HepG2 (cell line): ENCODE measurements around the gene SALL4. TPM values are rescaled to one million over a fixed set of nuclear protein-coding genes. Genes with fewer than 3 reads are reported as not detected.

Experiments
- HDAC6 ChIP-seq: fragments of 200-600 bp; sonication (generic); IDR thresholded peaks from 2 replicates; pipeline ENCODE4 v1.7.0; 2017; ENCODE audit warnings: mild to moderate bottlenecking, antibody characterized with exemption, low read length, low read depth
- KAT8 ChIP-seq: IDR thresholded peaks from 2 replicates; pipeline ENCODE4 v1.6.1; 2016; ENCODE audit warnings: missing genetic modification reagents, missing compliant biosample characterization
- MEF2D ChIP-seq: sonication (generic); formaldehyde crosslinking; IDR thresholded peaks from 2 replicates; pipeline ENCODE4 v1.5.1; 2020; ENCODE audit warnings: mild to moderate bottlenecking, missing genetic modification reagents
- NFRKB ChIP-seq: fragments of 450-650 bp; IDR thresholded peaks from 2 replicates; pipeline ENCODE4 v1.6.1; 2017
- PITX1 ChIP-seq: sonication (generic); formaldehyde crosslinking; IDR thresholded peaks from 2 replicates; pipeline ENCODE4 v1.5.1; 2020; ENCODE audit warnings: mild to moderate bottlenecking, missing genetic modification reagents
- ZMYM2 ChIP-seq: sonication (generic); formaldehyde crosslinking; IDR thresholded peaks from 2 replicates; pipeline ENCODE4 v1.8.0; 2022; ENCODE audit warnings: mild to moderate bottlenecking, missing genetic modification reagents
- ZNF333 ChIP-seq: sonication (generic); formaldehyde crosslinking; IDR thresholded peaks from 2 replicates; pipeline ENCODE4 v1.4.0; 2020; ENCODE audit warnings: mild to moderate bottlenecking, missing genetic modification reagents, borderline replicate concordance
- ZNF781 ChIP-seq: sonication (generic); formaldehyde crosslinking; IDR thresholded peaks from 2 replicates; pipeline ENCODE4 v1.5.1; 2020; ENCODE audit warnings: borderline replicate concordance, mild to moderate bottlenecking, missing genetic modification reagents; ENCODE audit errors: not compliant biosample characterization
- ZNF816 ChIP-seq: sonication (generic); formaldehyde crosslinking; IDR thresholded peaks from 2 replicates; pipeline ENCODE4 v1.8.0; 2022; ENCODE audit warnings: missing genetic modification reagents, mild to moderate bottlenecking, borderline replicate concordance
- ZNF883 ChIP-seq: sonication (generic); formaldehyde crosslinking; IDR thresholded peaks from 2 replicates; pipeline ENCODE4 v1.5.1; 2020; ENCODE audit warnings: mild to moderate bottlenecking, missing genetic modification reagents; ENCODE audit errors: not compliant biosample characterization
- polyA plus RNA-seq, 8 experiments: library from polyadenylated mRNA; depleted of rRNA in 3 of 8; stranded (reverse) in 7 of 8; unstranded in 1 of 8; fragments of >200 nt; fragmentation: Illumina TruSeq in 4 of 8; extraction: Trizol in 4 of 8; gene quantifications; 2 replicates each; pipeline versions ENCODE4 v1.2.1 to v1.2.3, GENCODE V29; 2011 to 2016; ENCODE audit warnings: low read depth in 4 of 8, missing spikeins in 1 of 8, mixed read lengths in 1 of 8; ENCODE audit not compliant: insufficient read depth in 1 of 8
- total RNA-seq, 5 experiments: library from RNA; depleted of rRNA; stranded (reverse); fragments of >200 nt; fragmentation: Illumina TruSeq; extraction: Trizol; gene quantifications; 2 replicates each; pipeline ENCODE4 v1.2.3, GENCODE V29; 2016; ENCODE audit warnings: low read depth in 1 of 5
- TF ChIP-seq, protein P1 (sequence below): sonication (generic); formaldehyde crosslinking; conservative IDR thresholded peaks from 2 replicates; pipeline ENCODE4 v1.4.0; 2020; ENCODE audit warnings: mild to moderate bottlenecking, missing genetic modification reagents, moderate library complexity
- TF ChIP-seq, protein P2 (sequence below): IDR thresholded peaks from 2 replicates; pipeline ENCODE4 v1.6.1; 2016; ENCODE audit warnings: missing compliant biosample characterization, missing genetic modification reagents, borderline replicate concordance
- TF ChIP-seq, protein P3 (sequence below): sonication (generic); formaldehyde crosslinking; IDR thresholded peaks from 2 replicates; pipeline ENCODE4 v1.4.0; 2020; ENCODE audit warnings: mild to moderate bottlenecking, low read depth, missing genetic modification reagents
- TF ChIP-seq, protein P4 (sequence below): sonication (generic); formaldehyde crosslinking; IDR thresholded peaks from 2 replicates; pipeline ENCODE4 v1.8.1; 2023; ENCODE audit warnings: mild to moderate bottlenecking, moderate library complexity, missing genetic modification reagents
- TF ChIP-seq, protein P5 (sequence below): sonication (generic); formaldehyde crosslinking; IDR thresholded peaks from 2 replicates; pipeline ENCODE4 v1.4.0; 2020; ENCODE audit warnings: missing genetic modification reagents

SALL4 gene
- total and polyA plus RNA-seq, 2 of the 13 experiments (the other 11 are each of a cell fraction or from before 2014, with no cell fraction given), result 0.33 to 1.8 TPM

DNA sequence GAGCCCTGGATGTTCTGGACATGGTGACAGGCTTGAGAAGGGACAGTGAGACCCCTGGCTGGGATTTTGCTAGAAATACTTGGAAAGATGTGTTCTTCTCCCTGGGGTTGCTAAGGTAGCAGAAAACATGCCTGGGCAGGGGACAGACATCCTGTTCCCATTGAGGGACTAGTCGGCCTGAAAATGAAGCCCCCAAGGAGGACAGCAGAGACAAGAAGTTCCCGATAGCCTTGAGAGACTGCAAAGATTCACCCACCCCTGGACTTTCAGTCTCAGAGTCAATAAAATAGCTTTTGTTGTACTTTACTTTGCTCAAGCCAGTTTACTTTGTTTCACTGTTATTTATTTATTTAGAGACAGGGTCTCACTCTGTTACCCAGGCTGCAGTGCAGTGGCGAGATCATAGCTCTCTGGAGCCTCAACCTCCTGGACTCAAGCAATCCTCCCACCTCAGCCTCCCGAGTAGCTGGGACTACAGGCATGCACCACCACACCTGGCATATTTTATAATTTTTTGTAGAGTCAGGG lies 62.5 kb downstream of the SALL4 start (continued):
- TF ChIP-seq, protein P1, sequence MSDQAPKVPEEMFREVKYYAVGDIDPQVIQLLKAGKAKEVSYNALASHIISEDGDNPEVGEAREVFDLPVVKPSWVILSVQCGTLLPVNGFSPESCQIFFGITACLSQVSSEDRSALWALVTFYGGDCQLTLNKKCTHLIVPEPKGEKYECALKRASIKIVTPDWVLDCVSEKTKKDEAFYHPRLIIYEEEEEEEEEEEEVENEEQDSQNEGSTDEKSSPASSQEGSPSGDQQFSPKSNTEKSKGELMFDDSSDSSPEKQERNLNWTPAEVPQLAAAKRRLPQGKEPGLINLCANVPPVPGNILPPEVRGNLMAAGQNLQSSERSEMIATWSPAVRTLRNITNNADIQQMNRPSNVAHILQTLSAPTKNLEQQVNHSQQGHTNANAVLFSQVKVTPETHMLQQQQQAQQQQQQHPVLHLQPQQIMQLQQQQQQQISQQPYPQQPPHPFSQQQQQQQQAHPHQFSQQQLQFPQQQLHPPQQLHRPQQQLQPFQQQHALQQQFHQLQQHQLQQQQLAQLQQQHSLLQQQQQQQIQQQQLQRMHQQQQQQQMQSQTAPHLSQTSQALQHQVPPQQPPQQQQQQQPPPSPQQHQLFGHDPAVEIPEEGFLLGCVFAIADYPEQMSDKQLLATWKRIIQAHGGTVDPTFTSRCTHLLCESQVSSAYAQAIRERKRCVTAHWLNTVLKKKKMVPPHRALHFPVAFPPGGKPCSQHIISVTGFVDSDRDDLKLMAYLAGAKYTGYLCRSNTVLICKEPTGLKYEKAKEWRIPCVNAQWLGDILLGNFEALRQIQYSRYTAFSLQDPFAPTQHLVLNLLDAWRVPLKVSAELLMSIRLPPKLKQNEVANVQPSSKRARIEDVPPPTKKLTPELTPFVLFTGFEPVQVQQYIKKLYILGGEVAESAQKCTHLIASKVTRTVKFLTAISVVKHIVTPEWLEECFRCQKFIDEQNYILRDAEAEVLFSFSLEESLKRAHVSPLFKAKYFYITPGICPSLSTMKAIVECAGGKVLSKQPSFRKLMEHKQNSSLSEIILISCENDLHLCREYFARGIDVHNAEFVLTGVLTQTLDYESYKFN (CRISPR knock-in tag), result peak; percentile 68; the same call in 1 of the 2 replicates
- TF ChIP-seq ZNF816 (CRISPR knock-in tag), result peak; percentile 47; the same call in 1 of the 2 replicates
- 0 out of 2 replicates have a peak, but pooled peaks have one; percentile 46 for TF ChIP-seq MEF2D
- TF ChIP-seq ZMYM2 (CRISPR knock-in tag), result 0 out of 2 replicates have a peak, but pooled peaks have one; percentile 61
- no peak for TF ChIP-seq ZNF333 (CRISPR knock-in tag)
- TF ChIP-seq, protein P2, sequence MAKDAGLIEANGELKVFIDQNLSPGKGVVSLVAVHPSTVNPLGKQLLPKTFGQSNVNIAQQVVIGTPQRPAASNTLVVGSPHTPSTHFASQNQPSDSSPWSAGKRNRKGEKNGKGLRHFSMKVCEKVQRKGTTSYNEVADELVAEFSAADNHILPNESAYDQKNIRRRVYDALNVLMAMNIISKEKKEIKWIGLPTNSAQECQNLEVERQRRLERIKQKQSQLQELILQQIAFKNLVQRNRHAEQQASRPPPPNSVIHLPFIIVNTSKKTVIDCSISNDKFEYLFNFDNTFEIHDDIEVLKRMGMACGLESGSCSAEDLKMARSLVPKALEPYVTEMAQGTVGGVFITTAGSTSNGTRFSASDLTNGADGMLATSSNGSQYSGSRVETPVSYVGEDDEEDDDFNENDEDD, result no peak
- TF ChIP-seq, protein P3, sequence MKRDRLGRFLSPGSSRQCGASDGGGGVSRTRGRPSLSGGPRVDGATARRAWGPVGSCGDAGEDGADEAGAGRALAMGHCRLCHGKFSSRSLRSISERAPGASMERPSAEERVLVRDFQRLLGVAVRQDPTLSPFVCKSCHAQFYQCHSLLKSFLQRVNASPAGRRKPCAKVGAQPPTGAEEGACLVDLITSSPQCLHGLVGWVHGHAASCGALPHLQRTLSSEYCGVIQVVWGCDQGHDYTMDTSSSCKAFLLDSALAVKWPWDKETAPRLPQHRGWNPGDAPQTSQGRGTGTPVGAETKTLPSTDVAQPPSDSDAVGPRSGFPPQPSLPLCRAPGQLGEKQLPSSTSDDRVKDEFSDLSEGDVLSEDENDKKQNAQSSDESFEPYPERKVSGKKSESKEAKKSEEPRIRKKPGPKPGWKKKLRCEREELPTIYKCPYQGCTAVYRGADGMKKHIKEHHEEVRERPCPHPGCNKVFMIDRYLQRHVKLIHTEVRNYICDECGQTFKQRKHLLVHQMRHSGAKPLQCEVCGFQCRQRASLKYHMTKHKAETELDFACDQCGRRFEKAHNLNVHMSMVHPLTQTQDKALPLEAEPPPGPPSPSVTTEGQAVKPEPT, result no peak
- TF ChIP-seq ZNF781 (CRISPR knock-in tag), result peak; percentile 43
- TF ChIP-seq HDAC6, result no peak
- TF ChIP-seq PITX1 (CRISPR knock-in tag), result peak; percentile 49; the same call in 1 of the 2 replicates
- TF ChIP-seq, protein P4, sequence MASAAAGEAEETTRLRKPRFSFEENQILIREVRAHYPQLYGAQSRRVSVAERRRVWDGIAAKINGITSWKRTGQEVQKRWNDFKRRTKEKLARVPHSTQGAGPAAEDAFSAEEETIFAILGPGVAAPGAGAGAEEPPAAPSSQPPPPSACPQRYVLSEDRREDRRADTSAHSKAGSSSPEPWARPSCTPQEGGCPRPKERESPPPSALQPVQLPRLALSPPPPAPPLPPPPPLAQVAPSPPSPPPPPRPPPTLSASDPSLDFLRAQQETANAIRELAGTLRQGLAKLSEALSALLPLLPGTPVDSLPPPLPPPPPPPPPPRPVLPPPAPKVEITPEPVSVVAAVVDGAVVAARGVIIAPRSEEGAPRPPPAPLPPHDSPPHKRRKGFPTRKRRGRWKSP (CRISPR knock-in tag), result no peak
- TF ChIP-seq ZNF883 (CRISPR knock-in tag), result no peak
- TF ChIP-seq, protein P5, sequence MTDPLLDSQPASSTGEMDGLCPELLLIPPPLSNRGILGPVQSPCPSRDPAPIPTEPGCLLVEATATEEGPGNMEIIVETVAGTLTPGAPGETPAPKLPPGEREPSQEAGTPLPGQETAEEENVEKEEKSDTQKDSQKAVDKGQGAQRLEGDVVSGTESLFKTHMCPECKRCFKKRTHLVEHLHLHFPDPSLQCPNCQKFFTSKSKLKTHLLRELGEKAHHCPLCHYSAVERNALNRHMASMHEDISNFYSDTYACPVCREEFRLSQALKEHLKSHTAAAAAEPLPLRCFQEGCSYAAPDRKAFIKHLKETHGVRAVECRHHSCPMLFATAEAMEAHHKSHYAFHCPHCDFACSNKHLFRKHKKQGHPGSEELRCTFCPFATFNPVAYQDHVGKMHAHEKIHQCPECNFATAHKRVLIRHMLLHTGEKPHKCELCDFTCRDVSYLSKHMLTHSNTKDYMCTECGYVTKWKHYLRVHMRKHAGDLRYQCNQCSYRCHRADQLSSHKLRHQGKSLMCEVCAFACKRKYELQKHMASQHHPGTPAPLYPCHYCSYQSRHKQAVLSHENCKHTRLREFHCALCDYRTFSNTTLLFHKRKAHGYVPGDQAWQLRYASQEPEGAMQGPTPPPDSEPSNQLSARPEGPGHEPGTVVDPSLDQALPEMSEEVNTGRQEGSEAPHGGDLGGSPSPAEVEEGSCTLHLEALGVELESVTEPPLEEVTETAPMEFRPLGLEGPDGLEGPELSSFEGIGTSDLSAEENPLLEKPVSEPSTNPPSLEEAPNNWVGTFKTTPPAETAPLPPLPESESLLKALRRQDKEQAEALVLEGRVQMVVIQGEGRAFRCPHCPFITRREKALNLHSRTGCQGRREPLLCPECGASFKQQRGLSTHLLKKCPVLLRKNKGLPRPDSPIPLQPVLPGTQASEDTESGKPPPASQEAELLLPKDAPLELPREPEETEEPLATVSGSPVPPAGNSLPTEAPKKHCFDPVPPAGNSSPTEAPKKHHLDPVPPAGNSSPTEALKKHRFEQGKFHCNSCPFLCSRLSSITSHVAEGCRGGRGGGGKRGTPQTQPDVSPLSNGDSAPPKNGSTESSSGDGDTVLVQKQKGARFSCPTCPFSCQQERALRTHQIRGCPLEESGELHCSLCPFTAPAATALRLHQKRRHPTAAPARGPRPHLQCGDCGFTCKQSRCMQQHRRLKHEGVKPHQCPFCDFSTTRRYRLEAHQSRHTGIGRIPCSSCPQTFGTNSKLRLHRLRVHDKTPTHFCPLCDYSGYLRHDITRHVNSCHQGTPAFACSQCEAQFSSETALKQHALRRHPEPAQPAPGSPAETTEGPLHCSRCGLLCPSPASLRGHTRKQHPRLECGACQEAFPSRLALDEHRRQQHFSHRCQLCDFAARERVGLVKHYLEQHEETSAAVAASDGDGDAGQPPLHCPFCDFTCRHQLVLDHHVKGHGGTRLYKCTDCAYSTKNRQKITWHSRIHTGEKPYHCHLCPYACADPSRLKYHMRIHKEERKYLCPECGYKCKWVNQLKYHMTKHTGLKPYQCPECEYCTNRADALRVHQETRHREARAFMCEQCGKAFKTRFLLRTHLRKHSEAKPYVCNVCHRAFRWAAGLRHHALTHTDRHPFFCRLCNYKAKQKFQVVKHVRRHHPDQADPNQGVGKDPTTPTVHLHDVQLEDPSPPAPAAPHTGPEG (CRISPR knock-in tag), result no peak
- TF ChIP-seq NFRKB, result no peak
- TF ChIP-seq KAT8, result no peak
